ENCODE results near the gene F11R.
"Not testable (repeated sequence)": the region's sequence is repeated elsewhere in the genome, so short reads cannot be mapped to it uniquely, and the experiment has no call there.

The F11R gene

DNA sequence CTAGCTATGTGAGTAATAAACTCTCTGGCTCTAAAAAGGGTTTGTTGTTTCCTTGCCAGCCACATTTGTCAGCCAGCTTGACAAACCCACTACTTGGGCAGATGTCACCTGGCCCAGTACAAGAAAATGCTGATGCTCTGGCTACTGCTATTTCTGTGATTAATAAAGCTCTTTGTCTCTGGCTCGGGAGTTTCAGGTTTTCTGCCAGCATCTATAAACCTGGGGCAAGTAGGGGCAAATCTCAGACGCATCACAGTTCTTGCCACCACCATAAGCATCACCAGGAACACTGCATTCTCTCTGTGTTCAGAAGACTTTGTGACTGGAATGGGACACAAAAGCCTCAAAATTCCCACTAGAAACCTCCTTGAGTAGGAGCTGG lies 68.8 kb downstream of the F11R start:
- no peak overlapping the region for H3K9ac ChIP-seq (ENCODE audit: insufficient read length, low read depth)
- DNase-seq (ENCODE audit: low read depth, low spot score): no peak
- TF ChIP-seq SUZ12 (IDR thresholded peaks at IDR 0.05; ENCODE audit: extremely low read depth, insufficient read depth, insufficient read length) (no peak), YY1 (IDR thresholded peaks at IDR 0.05; ENCODE audit: insufficient read depth, insufficient read length) (no peak), ZNF274 (IDR thresholded peaks at IDR 0.05; ENCODE audit: low read depth, low read length) (no peak)

DNA sequence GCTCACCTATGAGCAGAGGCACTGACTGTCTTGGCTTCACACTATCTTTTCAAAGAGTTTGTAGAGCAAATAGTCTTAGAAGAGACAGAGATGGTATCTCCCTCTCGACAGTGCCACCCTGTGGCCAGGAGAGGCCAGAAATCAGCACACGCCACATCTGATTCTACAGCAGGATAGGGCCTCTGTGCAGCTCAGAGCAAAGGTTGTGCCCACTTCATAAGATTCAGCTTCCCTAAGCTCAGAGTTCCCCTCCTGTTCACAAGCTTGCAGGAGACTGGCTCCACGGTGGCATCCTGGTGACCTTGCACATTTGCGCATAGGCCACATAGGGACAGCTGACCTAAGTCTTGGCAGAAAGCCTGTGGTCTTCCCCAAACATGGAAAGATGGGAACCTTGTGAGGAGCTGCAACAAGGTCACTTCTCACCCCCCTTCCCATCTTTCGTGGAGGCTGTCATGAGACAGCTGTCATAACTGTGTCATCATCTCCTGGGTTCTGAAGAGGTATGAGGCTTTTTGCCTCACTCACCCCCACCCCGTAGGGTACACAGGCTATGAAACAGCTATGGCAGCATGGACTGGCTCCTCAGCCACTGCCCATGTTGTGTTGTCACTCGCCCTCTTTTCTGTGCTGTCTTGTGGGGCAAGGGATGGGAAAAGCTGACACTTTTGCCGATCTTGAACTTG lies 69.4 kb downstream of the F11R start:
- TF ChIP-seq SUZ12 (IDR thresholded peaks at IDR 0.05; ENCODE audit: extremely low read depth, insufficient read depth, insufficient read length) (no peak), YY1 (IDR thresholded peaks at IDR 0.05; ENCODE audit: insufficient read depth, insufficient read length) (no peak), ZNF274 (IDR thresholded peaks at IDR 0.05; ENCODE audit: low read depth, low read length) (no peak)
- H3K27me3 ChIP-seq (ENCODE audit: insufficient read depth, insufficient read length): no peaks in the 10 kb centered on the region
- H3K9ac ChIP-seq (ENCODE audit: insufficient read length, low read depth): no peak overlapping the region
- H3K36me3 ChIP-seq (ENCODE audit: insufficient read depth, insufficient read length, low read length): no peaks in the 10 kb centered on the region
- H3K4me3 ChIP-seq (ENCODE audit: insufficient read length, low read depth): no peak overlapping the region
- no peak for DNase-seq (ENCODE audit: low read depth, low spot score)
- H3K4me1 ChIP-seq (ENCODE audit: insufficient read depth, insufficient read length): peaks cover 13% of the 10 kb centered on the region
- peaks cover 10% of the 10 kb centered on the region; the same call in 1 of the 2 replicates for H3K9me3 ChIP-seq (ENCODE audit: insufficient read depth, low read length)

More for the DNA sequence above, 68.8 kb downstream of the F11R start:
- Histone ChIP-seq H3K9me3 (ENCODE audit: insufficient read depth, low read length) (peaks cover 10% of the 10 kb centered on the region; the same call in 1 of the 2 replicates), H3K27me3 (ENCODE audit: insufficient read depth, insufficient read length) (no peaks in the 10 kb centered on the region), H3K4me3 (ENCODE audit: insufficient read length, low read depth) (no peak overlapping the region), H3K4me1 (ENCODE audit: insufficient read depth, insufficient read length) (peaks cover 17% of the 10 kb centered on the region), H3K36me3 (ENCODE audit: insufficient read depth, insufficient read length, low read length) (no peaks in the 10 kb centered on the region)

DNA sequence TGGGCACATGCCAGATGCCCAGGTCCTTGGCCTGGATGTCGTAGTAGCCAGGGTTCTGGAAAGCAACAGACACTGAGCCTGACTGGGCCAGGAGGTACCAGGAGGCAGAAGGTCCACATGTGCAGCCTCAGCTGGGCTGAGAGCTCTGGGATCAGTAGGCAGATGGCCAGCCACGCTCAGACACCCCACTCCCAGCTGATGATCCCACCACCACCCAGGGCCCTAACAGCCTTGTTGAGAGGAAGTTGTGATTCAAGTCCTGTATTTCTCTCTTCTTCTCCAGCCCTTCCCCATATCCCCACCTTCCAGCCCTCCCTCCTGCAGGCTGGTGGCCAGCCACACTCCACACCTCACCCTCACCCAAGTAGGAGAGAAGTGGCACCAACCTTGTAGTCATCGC lies 70.3 kb downstream of the F11R start:
- no peak for DNase-seq (ENCODE audit: low read depth, low spot score)
- H3K9ac ChIP-seq (ENCODE audit: insufficient read length, low read depth): no peak overlapping the region
- no peaks in the 10 kb centered on the region for H3K27me3 ChIP-seq (ENCODE audit: insufficient read depth, insufficient read length)
- H3K36me3 ChIP-seq (ENCODE audit: insufficient read depth, insufficient read length, low read length): no peaks in the 10 kb centered on the region
- H3K4me1 ChIP-seq (ENCODE audit: insufficient read depth, insufficient read length): peaks cover 13% of the 10 kb centered on the region
- H3K4me3 ChIP-seq (ENCODE audit: insufficient read length, low read depth): no peak overlapping the region
- TF ChIP-seq SUZ12 (IDR thresholded peaks at IDR 0.05; ENCODE audit: extremely low read depth, insufficient read depth, insufficient read length): no peak
- TF ChIP-seq ZNF274 (IDR thresholded peaks at IDR 0.05; ENCODE audit: low read depth, low read length): no peak
- TF ChIP-seq YY1 (IDR thresholded peaks at IDR 0.05; ENCODE audit: insufficient read depth, insufficient read length): no peak
- peaks cover 10% of the 10 kb centered on the region; the same call in 1 of the 2 replicates for H3K9me3 ChIP-seq (ENCODE audit: insufficient read depth, low read length)

DNA sequence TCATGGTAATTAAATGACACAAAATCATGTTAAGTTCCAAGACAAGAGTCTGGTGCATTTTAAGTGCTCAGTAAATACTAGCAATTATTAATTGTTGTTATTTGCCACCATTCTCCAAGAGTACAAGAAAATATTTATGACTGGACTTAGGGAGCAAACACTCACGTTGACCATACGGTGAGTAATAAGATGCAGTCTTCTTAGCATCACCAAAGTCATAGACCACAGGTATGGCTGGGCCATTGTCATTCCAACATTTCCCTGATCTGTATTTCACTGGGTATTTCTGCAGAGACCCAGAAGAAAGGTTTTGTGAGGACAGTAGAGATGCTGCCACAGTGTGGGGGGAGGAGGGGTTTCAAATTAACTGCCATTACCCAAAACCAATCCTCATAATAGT lies 71.1 kb downstream of the F11R start:
- no peak overlapping the region for H3K4me3 ChIP-seq (ENCODE audit: insufficient read length, low read depth)
- no peak for DNase-seq (ENCODE audit: low read depth, low spot score)
- H3K9me3 ChIP-seq (ENCODE audit: insufficient read depth, low read length): peaks cover 10% of the 10 kb centered on the region; the same call in 1 of the 2 replicates
- peaks cover 13% of the 10 kb centered on the region for H3K4me1 ChIP-seq (ENCODE audit: insufficient read depth, insufficient read length)
- no peak overlapping the region for H3K9ac ChIP-seq (ENCODE audit: insufficient read length, low read depth)
- no peaks in the 10 kb centered on the region for H3K36me3 ChIP-seq (ENCODE audit: insufficient read depth, insufficient read length, low read length)
- TF ChIP-seq SUZ12 (IDR thresholded peaks at IDR 0.05; ENCODE audit: extremely low read depth, insufficient read depth, insufficient read length) (no peak), YY1 (IDR thresholded peaks at IDR 0.05; ENCODE audit: insufficient read depth, insufficient read length) (no peak), ZNF274 (IDR thresholded peaks at IDR 0.05; ENCODE audit: low read depth, low read length) (no peak)
- H3K27me3 ChIP-seq (ENCODE audit: insufficient read depth, insufficient read length): no peaks in the 10 kb centered on the region

DNA sequence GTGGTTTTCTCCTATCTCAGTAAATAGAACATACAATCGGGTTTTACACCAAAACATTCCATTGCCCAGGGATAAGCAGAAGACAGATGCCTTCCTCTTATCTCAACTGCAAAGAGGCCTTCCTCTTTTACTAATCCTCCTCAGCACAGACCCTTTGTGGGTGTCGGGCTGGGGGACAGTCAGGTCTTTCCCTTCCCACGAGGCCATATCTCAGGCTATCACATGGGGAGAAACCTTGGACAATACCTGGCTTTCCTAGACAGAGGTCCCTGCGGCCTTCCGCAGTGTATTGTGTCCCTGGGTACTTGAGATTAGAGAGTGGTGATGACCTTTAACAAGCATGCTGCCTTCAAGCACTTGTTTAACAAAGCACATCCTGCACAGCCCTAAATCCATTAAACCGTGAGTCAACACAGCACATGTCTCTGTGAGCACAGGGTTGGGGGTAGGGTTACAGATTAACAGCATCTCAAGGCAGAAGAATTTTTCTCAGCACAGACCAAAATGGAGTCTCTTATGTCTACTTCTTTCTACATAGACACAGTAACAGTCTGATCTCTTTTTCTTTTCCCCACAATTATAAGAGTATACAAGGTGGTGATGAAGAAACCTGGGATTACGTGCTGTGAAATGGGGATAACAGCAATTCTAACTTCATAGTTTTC lies 71.6 kb downstream of the F11R start:
- H3K27me3 ChIP-seq (ENCODE audit: insufficient read depth, insufficient read length); DNase-seq (ENCODE audit: low read depth, low spot score); H3K9ac ChIP-seq (ENCODE audit: insufficient read length, low read depth); H3K9me3 ChIP-seq (ENCODE audit: insufficient read depth, low read length); H3K4me3 ChIP-seq (ENCODE audit: insufficient read length, low read depth); H3K36me3 ChIP-seq (ENCODE audit: insufficient read depth, insufficient read length, low read length); H3K4me1 ChIP-seq (ENCODE audit: insufficient read depth, insufficient read length): not testable (repeated sequence)

DNA sequence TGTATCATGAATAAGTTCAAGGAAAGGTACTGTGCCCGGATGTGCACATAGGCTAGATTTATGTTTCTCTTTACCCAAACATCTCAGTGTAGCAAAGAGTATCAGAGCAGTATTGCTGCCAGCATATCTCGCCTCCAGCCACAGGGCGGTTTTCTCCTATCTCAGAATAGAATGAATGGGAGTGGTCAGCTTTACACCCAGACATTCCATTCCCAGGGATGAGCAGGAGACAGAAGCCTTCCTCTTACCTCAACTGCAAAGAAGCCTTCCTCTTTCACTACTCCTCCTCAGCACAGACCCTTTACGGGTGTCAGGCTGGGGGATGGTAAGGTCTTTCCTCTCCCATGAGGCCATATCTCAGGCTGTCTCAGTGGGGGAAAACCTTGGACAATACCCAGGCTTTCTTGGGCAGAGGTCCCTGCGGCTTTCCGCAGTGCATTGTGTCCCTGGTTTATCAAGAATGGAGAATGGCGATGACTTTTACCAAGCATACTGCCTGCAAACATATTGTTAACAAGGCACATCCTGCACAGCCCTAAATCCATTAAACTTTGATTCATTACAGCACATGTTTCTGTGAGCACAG lies 73.7 kb downstream of the F11R start:
- not testable (repeated sequence) for DNase-seq (ENCODE audit: low read depth, low spot score); H3K9ac ChIP-seq (ENCODE audit: insufficient read length, low read depth); H3K4me3 ChIP-seq (ENCODE audit: insufficient read length, low read depth); H3K27me3 ChIP-seq (ENCODE audit: insufficient read depth, insufficient read length); H3K4me1 ChIP-seq (ENCODE audit: insufficient read depth, insufficient read length); H3K36me3 ChIP-seq (ENCODE audit: insufficient read depth, insufficient read length, low read length)
- H3K9me3 ChIP-seq (ENCODE audit: insufficient read depth, low read length): peaks cover 12% of the 10 kb centered on the region; the same call in 1 of the 2 replicates

DNA sequence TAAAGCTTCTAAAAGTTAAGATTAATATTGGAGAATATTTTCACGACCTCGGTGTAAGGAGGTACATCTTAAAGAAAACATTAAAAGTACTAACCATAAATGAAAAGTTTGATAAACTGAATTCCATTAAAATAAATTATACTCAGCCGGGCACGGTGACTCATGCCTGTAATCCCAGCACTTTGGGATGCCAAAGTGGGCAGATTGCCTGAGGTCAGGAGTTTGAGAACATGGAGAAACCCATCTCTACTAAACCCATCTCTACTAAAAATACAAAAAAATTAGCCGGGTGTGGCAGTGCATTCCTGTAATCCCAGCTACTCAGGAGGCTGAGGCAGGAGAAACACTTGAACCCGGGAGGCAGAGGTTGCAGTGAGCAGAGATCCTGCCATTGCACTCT lies 75.1 kb downstream of the F11R start:
- not testable (repeated sequence) for H3K9ac ChIP-seq (ENCODE audit: insufficient read length, low read depth); H3K4me1 ChIP-seq (ENCODE audit: insufficient read depth, insufficient read length); H3K27me3 ChIP-seq (ENCODE audit: insufficient read depth, insufficient read length); DNase-seq (ENCODE audit: low read depth, low spot score); H3K36me3 ChIP-seq (ENCODE audit: insufficient read depth, insufficient read length, low read length); H3K4me3 ChIP-seq (ENCODE audit: insufficient read length, low read depth)
- H3K9me3 ChIP-seq (ENCODE audit: insufficient read depth, low read length): peaks cover 22% of the 10 kb centered on the region; the same call in 1 of the 2 replicates

All from NT2/D1 (cell line).